A549 (cell line): ENCODE measurements around the gene VAMP5.

Experiments
- CEBPB ChIP-seq, 2 experiments: fragments of >200 bp in 1 of 2; sonication (Bioruptor Twin) in 1 of 2; formaldehyde crosslinking in 1 of 2; IDR thresholded peaks; 2 replicates each; pipeline ENCODE4 v1.6.1; 2012 to 2016
- EP300 ChIP-seq, 2 experiments: fragments of >200 bp; sonication (Bioruptor Twin); formaldehyde crosslinking; IDR thresholded peaks; 2 replicates in 1 of 2; 3 replicates in 1 of 2; pipeline ENCODE4 v1.6.1; 2016 to 2017
- MYC ChIP-seq: IDR thresholded peaks from 2 replicates; pipeline ENCODE4 v1.6.1; 2012; ENCODE audit warnings: mild to moderate bottlenecking, inconsistent platforms, low read length, improper control_type of control experiment, borderline replicate concordance
- NPAS2 ChIP-seq: fragments of 250-450 bp; sonication (Bioruptor Pico); IDR thresholded peaks from 2 replicates; pipeline ENCODE4 v1.8.0; 2022; ENCODE audit warnings: mild to moderate bottlenecking, moderate library complexity, borderline replicate concordance
- NR3C1 ChIP-seq: fragments of >200 bp; sonication (Bioruptor Twin); formaldehyde crosslinking; IDR thresholded peaks from 3 replicates; pipeline ENCODE4 v1.6.1; 2017
- POLR2A ChIP-seq: IDR thresholded peaks from 2 replicates; pipeline ENCODE4 v1.6.1; 2012; ENCODE audit warnings: mild to moderate bottlenecking, low read length
- RAD21 ChIP-seq, 2 experiments: fragments of >200 bp in 1 of 2; sonication (Bioruptor Twin) in 1 of 2; formaldehyde crosslinking in 1 of 2; IDR thresholded peaks in 1 of 2; conservative IDR thresholded peaks in 1 of 2; 2 replicates in 1 of 2; 3 replicates in 1 of 2; pipeline ENCODE4 v1.6.1; 2012 to 2018; ENCODE audit warnings: inconsistent platforms in 1 of 2
- SMC3 ChIP-seq: fragments of >200 bp; sonication (Bioruptor Twin); formaldehyde crosslinking; IDR thresholded peaks from 3 replicates; pipeline ENCODE4 v1.6.1; 2018; ENCODE audit warnings: inconsistent platforms
- TF ChIP-seq, protein P1 (sequence below): fragments of >200 bp; sonication (Bioruptor Twin); formaldehyde crosslinking; IDR thresholded peaks from 3 replicates; pipeline ENCODE4 v1.5.1; 2016
- TF ChIP-seq, protein P2 (sequence below): fragments of 150-350 bp; IDR thresholded peaks from 2 replicates; pipeline ENCODE4 v1.6.1; 2014; ENCODE audit warnings: low read depth, mild to moderate bottlenecking, low read length
- TF ChIP-seq, protein P3 (sequence below): fragments of 450-650 bp; IDR thresholded peaks from 2 replicates; pipeline ENCODE4 v1.6.1; 2014; ENCODE audit warnings: antibody characterized with exemption

DNA sequence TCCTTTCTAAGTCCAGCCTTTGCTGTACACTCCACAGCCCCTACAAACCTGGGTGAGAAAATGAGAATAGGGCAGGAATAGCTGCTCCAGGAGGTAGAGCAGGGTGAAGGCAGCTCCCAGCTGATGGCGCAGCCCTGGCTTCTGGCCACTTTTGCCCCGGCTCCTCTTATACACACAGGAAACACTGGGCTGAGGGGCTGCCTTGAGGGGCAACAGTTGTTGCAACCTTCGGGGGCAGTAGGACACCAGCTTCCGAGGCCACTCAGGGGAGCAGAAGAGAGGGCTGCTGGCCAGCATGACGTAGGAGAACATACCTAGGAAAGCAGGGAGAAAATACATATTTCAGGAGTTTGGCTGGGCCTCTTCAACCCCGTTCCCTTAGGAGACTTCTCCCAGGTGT is 31.0 kb upstream of the VAMP5 start:
- TF ChIP-seq MYC (no peak), POLR2A (no peak), RAD21 (conservative IDR thresholded peaks at IDR 0.05 in 1 of 2, IDR thresholded peaks at IDR 0.05 in 1 of 2) (no peak), CEBPB (IDR thresholded peaks at IDR 0.05) (no peak), SMC3 (no peak), NPAS2 (no peak), EP300 (IDR thresholded peaks at IDR 0.05) (no peak), NR3C1 (no peak)
- TF ChIP-seq, protein P1, sequence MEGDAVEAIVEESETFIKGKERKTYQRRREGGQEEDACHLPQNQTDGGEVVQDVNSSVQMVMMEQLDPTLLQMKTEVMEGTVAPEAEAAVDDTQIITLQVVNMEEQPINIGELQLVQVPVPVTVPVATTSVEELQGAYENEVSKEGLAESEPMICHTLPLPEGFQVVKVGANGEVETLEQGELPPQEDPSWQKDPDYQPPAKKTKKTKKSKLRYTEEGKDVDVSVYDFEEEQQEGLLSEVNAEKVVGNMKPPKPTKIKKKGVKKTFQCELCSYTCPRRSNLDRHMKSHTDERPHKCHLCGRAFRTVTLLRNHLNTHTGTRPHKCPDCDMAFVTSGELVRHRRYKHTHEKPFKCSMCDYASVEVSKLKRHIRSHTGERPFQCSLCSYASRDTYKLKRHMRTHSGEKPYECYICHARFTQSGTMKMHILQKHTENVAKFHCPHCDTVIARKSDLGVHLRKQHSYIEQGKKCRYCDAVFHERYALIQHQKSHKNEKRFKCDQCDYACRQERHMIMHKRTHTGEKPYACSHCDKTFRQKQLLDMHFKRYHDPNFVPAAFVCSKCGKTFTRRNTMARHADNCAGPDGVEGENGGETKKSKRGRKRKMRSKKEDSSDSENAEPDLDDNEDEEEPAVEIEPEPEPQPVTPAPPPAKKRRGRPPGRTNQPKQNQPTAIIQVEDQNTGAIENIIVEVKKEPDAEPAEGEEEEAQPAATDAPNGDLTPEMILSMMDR: no peak
- TF ChIP-seq, protein P2, sequence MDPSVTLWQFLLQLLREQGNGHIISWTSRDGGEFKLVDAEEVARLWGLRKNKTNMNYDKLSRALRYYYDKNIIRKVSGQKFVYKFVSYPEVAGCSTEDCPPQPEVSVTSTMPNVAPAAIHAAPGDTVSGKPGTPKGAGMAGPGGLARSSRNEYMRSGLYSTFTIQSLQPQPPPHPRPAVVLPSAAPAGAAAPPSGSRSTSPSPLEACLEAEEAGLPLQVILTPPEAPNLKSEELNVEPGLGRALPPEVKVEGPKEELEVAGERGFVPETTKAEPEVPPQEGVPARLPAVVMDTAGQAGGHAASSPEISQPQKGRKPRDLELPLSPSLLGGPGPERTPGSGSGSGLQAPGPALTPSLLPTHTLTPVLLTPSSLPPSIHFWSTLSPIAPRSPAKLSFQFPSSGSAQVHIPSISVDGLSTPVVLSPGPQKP: no peak
- TF ChIP-seq, protein P3, sequence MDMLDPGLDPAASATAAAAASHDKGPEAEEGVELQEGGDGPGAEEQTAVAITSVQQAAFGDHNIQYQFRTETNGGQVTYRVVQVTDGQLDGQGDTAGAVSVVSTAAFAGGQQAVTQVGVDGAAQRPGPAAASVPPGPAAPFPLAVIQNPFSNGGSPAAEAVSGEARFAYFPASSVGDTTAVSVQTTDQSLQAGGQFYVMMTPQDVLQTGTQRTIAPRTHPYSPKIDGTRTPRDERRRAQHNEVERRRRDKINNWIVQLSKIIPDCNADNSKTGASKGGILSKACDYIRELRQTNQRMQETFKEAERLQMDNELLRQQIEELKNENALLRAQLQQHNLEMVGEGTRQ: no peak
